GM23248 (cell line): Measurements from ENCODE around the gene BMAL1. TPM values are rescaled to one million over a fixed set of nuclear protein-coding genes. Genes with fewer than 3 reads are reported as not detected.

ENCODE experiments used
- DNase-seq: peaks from one replicate; pipeline ENCODE4 v3.0.0-alpha.2; 2015
- H2AFZ ChIP-seq: fragments of 200-600 bp; sonication (generic); 2 replicates; pipeline ENCODE4 v1.6.1; 2016; ENCODE audit warnings: antibody characterized with exemption
- H3F3A ChIP-seq: fragments of 200-600 bp; sonication (generic); 2 replicates; pipeline ENCODE4 v1.6.1; 2016; ENCODE audit warnings: mild to moderate bottlenecking, antibody characterized with exemption, mixed run types; ENCODE audit not compliant: insufficient read depth
- H3K27ac ChIP-seq: fragments of 200-600 bp; sonication (generic); 2 replicates; pipeline ENCODE4 v1.5.1; 2016; ENCODE audit warnings: mild to moderate bottlenecking
- H3K27me3 ChIP-seq: fragments of 200-600 bp; sonication (generic); replicated peaks from 2 replicates; pipeline ENCODE4 v1.6.1; 2016; ENCODE audit warnings: mild to moderate bottlenecking; ENCODE audit not compliant: insufficient read depth
- H3K36me3 ChIP-seq: fragments of 200-600 bp; sonication (generic); 2 replicates; pipeline ENCODE4 v1.6.1; 2016; ENCODE audit warnings: low read depth, mild to moderate bottlenecking
- H3K4me1 ChIP-seq: fragments of 200-600 bp; sonication (generic); 2 replicates; pipeline ENCODE4 v1.6.1; 2016; ENCODE audit warnings: mild to moderate bottlenecking; ENCODE audit not compliant: insufficient read depth
- H3K4me2 ChIP-seq: fragments of 200-600 bp; sonication (generic); one replicate; pipeline ENCODE4 v1.6.1; 2016; ENCODE audit warnings: mild to moderate bottlenecking; ENCODE audit not compliant: unreplicated experiment
- H3K4me3 ChIP-seq: fragments of 200-600 bp; sonication (generic); 2 replicates; pipeline ENCODE4 v1.5.1; 2016; ENCODE audit warnings: mild to moderate bottlenecking
- H3K79me2 ChIP-seq: fragments of 200-600 bp; sonication (generic); 2 replicates; pipeline ENCODE4 v1.6.1; 2016; ENCODE audit warnings: mild to moderate bottlenecking; ENCODE audit not compliant: insufficient read depth
- H3K9ac ChIP-seq: fragments of 200-600 bp; sonication (generic); 2 replicates; pipeline ENCODE4 v1.6.1; 2016; ENCODE audit warnings: mild to moderate bottlenecking
- H3K9me2 ChIP-seq: fragments of 200-600 bp; sonication (generic); 2 replicates; pipeline ENCODE4 v1.6.1; 2016; ENCODE audit warnings: mixed run types, mild to moderate bottlenecking, moderate library complexity; ENCODE audit not compliant: insufficient read depth
- H3K9me3 ChIP-seq: fragments of 200-600 bp; sonication (generic); one replicate; pipeline ENCODE4 v1.6.1; 2017; ENCODE audit warnings: low read depth
- H4K20me1 ChIP-seq: fragments of 200-600 bp; sonication (generic); 2 replicates; pipeline ENCODE4 v1.6.0; 2016; ENCODE audit not compliant: insufficient read depth
- EZH2 ChIP-seq: fragments of 200-600 bp; sonication (generic); IDR thresholded peaks from 2 replicates; pipeline ENCODE4 v1.6.1; 2018; ENCODE audit warnings: antibody characterized with exemption, mild to moderate bottlenecking; ENCODE audit not compliant: insufficient read depth, poor library complexity, severe bottlenecking
- EZH2phosphoT487 ChIP-seq: fragments of 200-600 bp; sonication (generic); IDR thresholded peaks from 2 replicates; pipeline ENCODE4 v1.6.1; 2018; ENCODE audit warnings: antibody characterized with exemption, moderate library complexity, mild to moderate bottlenecking, low read depth; ENCODE audit not compliant: insufficient read depth
- WGBS, 2 experiments: methylation state at CpG; one replicate each; pipeline ENCODE4 v1.1.6; 2015 to 2017; ENCODE audit warnings: low lambda C conversion rate in 2 of 2, low coverage in 1 of 2; ENCODE audit errors: missing lambda C conversion rate in 2 of 2; 5-methylcytosine and 5-hydroxymethylcytosine counted together
- in situ Hi-C: fragments of 300-500 bp; cut with MboI; formaldehyde crosslinking; loops from 2 replicates; pipeline ENCODE4 v1.15.0; 2020
- polyA plus RNA-seq: library from polyadenylated mRNA; unstranded; fragments of >200 nt; fragmentation: Nextera tagmentation; extraction: Ambion mirVana; gene quantifications from 2 replicates; pipeline ENCODE4 v1.2.1, GENCODE V29; 2016
- total RNA-seq: library from RNA; depleted of rRNA; stranded (reverse); fragments of >200 nt; shearing (Covaris generic); gene quantifications from 2 replicates; pipeline ENCODE4 v1.2.3, GENCODE V29; 2014

BMAL1 gene
- total and polyA plus RNA-seq, 2 experiments from 2014 or later, result 31.9 to 41.7 TPM

DNA sequence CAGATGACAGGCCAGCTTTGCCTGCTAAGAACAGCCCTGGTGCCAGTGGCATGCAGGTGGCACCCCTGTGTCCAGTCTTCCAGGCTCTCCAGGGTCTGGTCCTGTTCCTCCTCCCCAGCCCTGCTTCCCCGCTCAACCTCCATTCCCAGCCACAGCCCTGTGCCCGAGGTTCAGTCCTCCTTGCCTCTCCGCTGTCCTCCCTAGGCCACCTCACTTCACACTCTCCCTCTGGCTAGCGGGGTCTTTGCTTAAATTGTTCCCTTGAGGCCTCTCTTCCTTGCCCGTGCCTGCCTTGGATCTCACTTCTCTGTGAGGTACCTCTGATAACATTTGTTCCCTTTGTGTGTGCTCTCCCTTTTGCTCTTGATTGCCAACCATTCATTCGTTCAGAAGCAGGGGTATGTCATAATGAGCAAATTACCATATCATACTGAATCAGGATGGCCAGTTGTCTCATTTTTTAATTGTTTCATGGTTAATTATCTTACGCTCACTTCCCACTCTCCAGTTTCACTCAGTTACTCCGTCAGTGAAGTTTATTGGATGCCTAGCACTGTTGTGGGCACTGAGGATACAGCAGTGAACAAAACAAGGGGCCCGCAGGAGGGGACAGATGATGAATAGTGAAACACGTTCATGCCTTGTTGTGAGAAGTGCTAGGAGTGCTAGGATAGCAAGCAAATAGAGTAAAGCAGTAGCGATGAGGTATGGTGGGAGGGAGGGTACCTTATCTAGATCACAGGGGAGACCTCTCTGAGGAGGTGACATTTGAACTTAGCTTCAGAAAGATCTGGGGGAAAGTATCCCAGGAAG is 7.4 kb downstream of the BMAL1 start:
- no peaks in the 10 kb centered on the region for H3K9me2 ChIP-seq
- H3K27ac ChIP-seq, result no peak overlapping the region
- H3K9me3 ChIP-seq, result no peaks in the 10 kb centered on the region
- H2AFZ ChIP-seq, result no peak overlapping the region
- H3K36me3 ChIP-seq, result no peaks in the 10 kb centered on the region
- H3K9ac ChIP-seq, result no peak overlapping the region
- 88% methylated on average over 11 of the region's 11 CpGs for WGBS, 2 experiments
- TF ChIP-seq EZH2 (no peak), EZH2phosphoT487 (no peak)
- peaks cover 98% of the 10 kb centered on the region for H3K79me2 ChIP-seq
- H4K20me1 ChIP-seq, result peaks cover 8% of the 10 kb centered on the region
- H3K27me3 ChIP-seq, result no peaks in the 10 kb centered on the region
- H3K4me3 ChIP-seq, result no peak overlapping the region
- peaks cover 23% of the 10 kb centered on the region for H3K4me1 ChIP-seq
- H3F3A ChIP-seq, result peaks cover 26% of the 10 kb centered on the region
- no peak for DNase-seq
- H3K4me2 ChIP-seq, result no peak overlapping the region
- in situ Hi-C loops, result no loop called here

DNA sequence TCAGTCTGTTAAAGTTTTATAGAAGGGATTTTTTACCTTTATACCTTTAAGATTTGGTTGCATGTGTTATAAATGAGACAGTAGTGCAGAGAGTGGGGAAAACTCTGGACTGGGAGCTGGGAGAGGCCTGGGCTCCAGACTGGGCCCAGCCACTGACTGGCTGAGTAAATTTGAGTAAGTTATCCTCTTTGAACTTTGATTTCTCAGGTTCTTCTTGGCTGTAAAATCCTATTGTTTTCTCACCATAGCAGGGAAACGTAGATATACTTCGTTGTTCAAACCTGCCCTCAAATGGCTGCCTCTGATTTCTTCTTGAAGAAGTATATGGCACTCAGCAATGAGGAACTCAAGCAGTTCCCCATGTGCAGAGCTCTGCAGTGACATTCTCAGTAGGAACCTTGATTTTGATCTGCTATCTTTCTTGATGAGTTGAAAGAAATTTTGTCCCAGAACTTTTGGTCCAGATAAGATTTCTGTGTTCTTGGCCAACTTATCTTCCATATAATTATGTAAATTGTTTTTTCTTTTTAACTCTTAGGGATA is 8.8 kb downstream of the BMAL1 start:
- 48% methylated on average over 2 of the region's 2 CpGs for WGBS, 2 experiments
- no peaks in the 10 kb centered on the region for H3K9me3 ChIP-seq
- H3K9ac ChIP-seq, result no peak overlapping the region
- peaks cover 98% of the 10 kb centered on the region for H3K79me2 ChIP-seq
- DNase-seq, result no peak
- no peak overlapping the region for H3K27ac ChIP-seq
- in situ Hi-C loops, result no loop called here
- H3F3A ChIP-seq, result peaks cover 20% of the 10 kb centered on the region
- peaks cover 8% of the 10 kb centered on the region for H4K20me1 ChIP-seq
- no peaks in the 10 kb centered on the region for H3K9me2 ChIP-seq
- H3K27me3 ChIP-seq, result no peaks in the 10 kb centered on the region
- H3K36me3 ChIP-seq, result no peaks in the 10 kb centered on the region
- H2AFZ ChIP-seq, result no peak overlapping the region
- TF ChIP-seq EZH2, result no peak
- TF ChIP-seq EZH2phosphoT487, result no peak
- no peak overlapping the region for H3K4me3 ChIP-seq
- peaks cover 18% of the 10 kb centered on the region for H3K4me1 ChIP-seq
- H3K4me2 ChIP-seq, result no peak overlapping the region

DNA sequence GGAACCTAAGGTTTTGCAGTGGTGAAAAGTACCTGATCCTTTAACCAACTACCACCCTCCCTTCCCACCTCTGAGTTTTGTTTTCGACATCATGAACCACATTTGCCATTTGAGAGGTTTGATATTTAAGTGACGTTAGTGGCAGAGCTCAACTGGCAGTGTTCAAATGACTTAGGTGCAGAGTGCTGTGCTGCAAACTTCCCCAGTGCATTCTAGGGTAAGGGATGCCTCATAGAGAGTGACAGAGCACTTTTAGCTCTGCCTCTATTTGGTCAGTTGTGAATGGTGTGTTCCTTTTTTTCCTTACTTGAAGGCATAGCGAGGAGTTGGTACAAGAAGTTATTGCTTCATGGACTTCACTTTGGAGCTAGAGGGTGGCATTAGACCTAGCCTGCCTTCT is 9.4 kb downstream of the BMAL1 start:
- H3K9ac ChIP-seq, result no peak overlapping the region
- no peak overlapping the region for H2AFZ ChIP-seq
- H3K9me3 ChIP-seq, result no peaks in the 10 kb centered on the region
- no peak overlapping the region for H3K27ac ChIP-seq
- H3K9me2 ChIP-seq, result no peaks in the 10 kb centered on the region
- no peak overlapping the region for H3K4me2 ChIP-seq
- in situ Hi-C loops, result no loop called here
- no peaks in the 10 kb centered on the region for H3K36me3 ChIP-seq
- H3K79me2 ChIP-seq, result peaks cover 98% of the 10 kb centered on the region
- H4K20me1 ChIP-seq, result peaks cover 8% of the 10 kb centered on the region
- H3K27me3 ChIP-seq, result no peaks in the 10 kb centered on the region
- TF ChIP-seq EZH2, result no peak
- TF ChIP-seq EZH2phosphoT487, result no peak
- no peak overlapping the region for H3K4me3 ChIP-seq
- 92 to 93% methylated on average over 3 of the region's 3 CpGs for WGBS, 2 experiments
- H3K4me1 ChIP-seq, result peaks cover 21% of the 10 kb centered on the region
- no peak for DNase-seq
- peaks cover 20% of the 10 kb centered on the region for H3F3A ChIP-seq

DNA sequence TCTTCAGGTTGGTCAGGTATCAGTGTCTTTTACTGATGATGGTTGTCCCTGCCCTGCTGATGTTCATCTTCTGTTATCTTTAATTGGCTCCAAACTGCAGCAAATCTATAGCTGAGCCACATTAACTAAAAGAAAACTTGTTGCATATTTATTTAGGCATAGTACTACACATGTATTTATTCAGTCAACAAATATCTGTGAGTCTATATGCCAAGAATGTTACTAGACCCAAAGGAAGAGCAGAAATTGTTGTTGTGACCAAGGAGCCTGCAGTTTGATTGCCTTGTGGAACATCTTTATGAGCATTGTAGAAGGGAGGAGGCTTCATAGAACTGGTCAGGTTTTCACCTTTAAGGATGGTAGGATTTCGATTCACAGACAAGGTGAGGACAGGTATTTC is 10.1 kb downstream of the BMAL1 start:
- no peak overlapping the region for H3K4me3 ChIP-seq
- H3K27ac ChIP-seq, result no peak overlapping the region
- H3K4me2 ChIP-seq, result peak overlapping the region; percentile 14
- peaks cover 98% of the 10 kb centered on the region for H3K79me2 ChIP-seq
- H3K36me3 ChIP-seq, result no peaks in the 10 kb centered on the region
- peaks cover 6% of the 10 kb centered on the region for H4K20me1 ChIP-seq
- no peaks in the 10 kb centered on the region for H3K27me3 ChIP-seq
- H3K9me2 ChIP-seq, result no peaks in the 10 kb centered on the region
- H2AFZ ChIP-seq, result no peak overlapping the region
- H3K9ac ChIP-seq, result no peak overlapping the region
- no peaks in the 10 kb centered on the region for H3K9me3 ChIP-seq
- in situ Hi-C loops, result no loop called here
- DNase-seq, result peak; percentile 36
- WGBS, 2 experiments, result 90% methylated on average over 1 of the region's 1 CpG
- peaks cover 22% of the 10 kb centered on the region for H3K4me1 ChIP-seq
- peaks cover 20% of the 10 kb centered on the region for H3F3A ChIP-seq
- TF ChIP-seq EZH2phosphoT487 (no peak), EZH2 (no peak)
